Measurements from ENCODE around the gene KRT7. TPM values are rescaled to one million over a fixed set of nuclear protein-coding genes. Genes with fewer than 3 reads are reported as not detected.

Gene KRT7
- total and polyA plus RNA-seq, 2 donors (not counting 1 experiment from before 2014, with no cell fraction given), result not detected

DNA sequence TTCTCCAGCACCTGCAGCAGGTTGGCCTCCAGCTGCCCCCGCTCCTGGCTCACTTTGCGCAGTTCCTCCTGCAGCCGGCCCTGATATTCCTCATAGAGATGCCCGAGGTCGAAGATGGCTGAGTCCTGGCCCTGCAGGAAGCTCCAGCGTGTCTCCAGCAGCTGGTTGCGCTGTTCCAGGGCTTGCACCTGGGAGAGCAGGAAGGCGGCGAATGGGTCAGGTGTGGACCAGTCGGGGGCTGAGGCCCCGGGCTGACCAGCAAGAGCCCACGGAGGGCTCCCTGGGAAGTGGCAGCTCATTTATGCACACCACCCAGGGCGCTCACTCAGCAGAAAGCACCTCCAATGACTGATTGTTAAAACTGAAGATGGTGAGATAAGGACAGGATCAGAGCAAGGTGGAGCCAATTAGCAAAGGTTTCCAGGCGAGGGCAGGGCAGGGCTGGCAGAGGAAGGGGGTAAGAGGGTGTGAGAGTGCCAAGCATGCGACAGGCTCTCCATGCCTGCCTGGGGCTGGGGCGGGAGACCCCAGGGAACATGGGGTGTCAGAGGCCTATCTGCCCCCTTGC is 47.6 kb upstream of the KRT7 start:
- no peaks in the 10 kb centered on the region for H3K36me3 ChIP-seq (replicated peaks in 1 of 2; ENCODE audit: control extremely low read depth in 1 of 2, control insufficient read depth in 1 of 2, extremely low read depth in 1 of 2, insufficient read depth in 2 of 2, low read length in 1 of 2)
- no peak overlapping the region for H3K9ac ChIP-seq (ENCODE audit: low read length)
- no peak overlapping the region for H3K4me2 ChIP-seq (replicated peaks; ENCODE audit: low read depth, low read length, poor library complexity, severe bottlenecking)
- TF ChIP-seq, protein P1, sequence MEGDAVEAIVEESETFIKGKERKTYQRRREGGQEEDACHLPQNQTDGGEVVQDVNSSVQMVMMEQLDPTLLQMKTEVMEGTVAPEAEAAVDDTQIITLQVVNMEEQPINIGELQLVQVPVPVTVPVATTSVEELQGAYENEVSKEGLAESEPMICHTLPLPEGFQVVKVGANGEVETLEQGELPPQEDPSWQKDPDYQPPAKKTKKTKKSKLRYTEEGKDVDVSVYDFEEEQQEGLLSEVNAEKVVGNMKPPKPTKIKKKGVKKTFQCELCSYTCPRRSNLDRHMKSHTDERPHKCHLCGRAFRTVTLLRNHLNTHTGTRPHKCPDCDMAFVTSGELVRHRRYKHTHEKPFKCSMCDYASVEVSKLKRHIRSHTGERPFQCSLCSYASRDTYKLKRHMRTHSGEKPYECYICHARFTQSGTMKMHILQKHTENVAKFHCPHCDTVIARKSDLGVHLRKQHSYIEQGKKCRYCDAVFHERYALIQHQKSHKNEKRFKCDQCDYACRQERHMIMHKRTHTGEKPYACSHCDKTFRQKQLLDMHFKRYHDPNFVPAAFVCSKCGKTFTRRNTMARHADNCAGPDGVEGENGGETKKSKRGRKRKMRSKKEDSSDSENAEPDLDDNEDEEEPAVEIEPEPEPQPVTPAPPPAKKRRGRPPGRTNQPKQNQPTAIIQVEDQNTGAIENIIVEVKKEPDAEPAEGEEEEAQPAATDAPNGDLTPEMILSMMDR (IDR thresholded peaks at IDR 0.05), result no peak
- TF ChIP-seq EZH2 (IDR thresholded peaks at IDR 0.05; ENCODE audit: borderline replicate concordance, insufficient read depth, low read depth, low read length, poor library complexity, severe bottlenecking), result no peak
- no peak overlapping the region for H3K27ac ChIP-seq (ENCODE audit: low read length in 2 of 2)
- no peak for ATAC-seq (ENCODE audit: low read depth)
- Mint-ChIP-seq H3K27ac (no peak overlapping the region), H3K4me3 (no peak overlapping the region), H3K27me3 (peaks cover under 1% of the 10 kb centered on the region), H3K4me1 (no peaks in the 10 kb centered on the region), H3K9me3 (ENCODE audit: insufficient read depth) (no peaks in the 10 kb centered on the region)
- DNase-seq, result no peak
- H3K4me3 ChIP-seq (ENCODE audit: control extremely low read depth in 1 of 5, extremely low read depth in 1 of 5, insufficient read depth in 1 of 5, low read depth in 2 of 5, low read length in 4 of 5), result no peak overlapping the region
- no peaks in the 10 kb centered on the region for H3K9me3 ChIP-seq (ENCODE audit: control extremely low read depth in 1 of 3, control insufficient read depth in 2 of 3, insufficient read depth in 1 of 3, low read length in 2 of 3)
- no peaks in the 10 kb centered on the region for H3K27me3 ChIP-seq (replicated peaks in 1 of 4; ENCODE audit: control extremely low read depth in 1 of 4, control insufficient read depth in 3 of 4, insufficient read depth in 4 of 4, low read length in 3 of 4)
- POLR2A ChIA-PET, result no interaction called here
- no peaks in the 10 kb centered on the region for H3K79me2 ChIP-seq (ENCODE audit: control insufficient read depth, insufficient read depth, low read length)
- intact Hi-C loops (cut with micrococcal nuclease), result no loop called here
- H2AFZ ChIP-seq (ENCODE audit: insufficient read depth, low read depth, low read length, poor library complexity, severe bottlenecking), result no peak overlapping the region
- CTCF ChIA-PET, result no interaction called here
- no peaks in the 10 kb centered on the region for H3K4me1 ChIP-seq (ENCODE audit: control insufficient read depth in 2 of 2, insufficient read depth in 2 of 2, low read length in 2 of 2)
- 90% methylated on average over 15 of the region's 16 CpGs for WGBS (ENCODE audit: insufficient coverage)
- H4K20me1 ChIP-seq (ENCODE audit: control insufficient read depth, insufficient read depth, low read length, poor library complexity, severe bottlenecking), result no peaks in the 10 kb centered on the region

DNA sequence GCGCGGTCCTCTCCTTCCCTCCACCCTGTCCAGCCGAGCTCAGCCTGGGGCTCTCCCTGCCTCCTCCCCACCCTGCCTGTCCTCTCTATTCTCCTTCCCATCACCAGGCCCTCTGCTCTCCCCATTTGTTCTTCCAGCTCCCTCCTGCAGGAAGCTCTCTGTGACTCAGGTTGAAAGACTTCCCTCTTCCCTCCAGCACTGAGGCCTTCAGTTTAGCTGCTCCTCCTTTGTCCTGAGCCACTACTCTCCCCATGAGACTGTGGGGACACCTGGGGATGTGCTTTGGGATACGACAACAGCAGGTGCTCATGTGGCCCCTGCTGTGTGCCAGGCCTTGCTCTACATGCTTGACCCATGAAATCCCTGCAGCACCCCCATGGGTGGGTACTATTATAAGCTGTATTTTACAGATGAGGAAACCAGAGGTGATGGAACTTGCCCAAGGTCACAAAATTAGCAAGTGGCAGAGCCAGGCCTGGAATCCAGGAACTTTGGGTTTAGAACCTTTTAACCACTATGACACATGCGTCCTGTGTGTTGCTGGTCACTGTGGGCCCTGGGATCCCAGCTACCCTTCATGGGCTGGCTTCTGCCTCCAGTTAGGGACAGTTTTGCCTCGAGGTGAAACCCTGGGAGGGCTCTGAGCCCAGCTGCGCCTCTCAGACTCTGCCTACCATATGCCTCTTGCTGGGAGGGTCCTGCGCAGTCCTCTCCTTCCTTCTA is 46.8 kb upstream of the KRT7 start:
- H3K4me2 ChIP-seq (replicated peaks; ENCODE audit: low read depth, low read length, poor library complexity, severe bottlenecking), result no peak overlapping the region
- CTCF ChIA-PET, result no interaction called here
- H3K27me3 ChIP-seq (replicated peaks in 1 of 4; ENCODE audit: control extremely low read depth in 1 of 4, control insufficient read depth in 3 of 4, insufficient read depth in 4 of 4, low read length in 3 of 4), result no peaks in the 10 kb centered on the region
- no peaks in the 10 kb centered on the region for H3K79me2 ChIP-seq (ENCODE audit: control insufficient read depth, insufficient read depth, low read length)
- no peaks in the 10 kb centered on the region for H3K9me3 ChIP-seq (ENCODE audit: control extremely low read depth in 1 of 3, control insufficient read depth in 2 of 3, insufficient read depth in 1 of 3, low read length in 2 of 3)
- no peak overlapping the region for H3K9ac ChIP-seq (ENCODE audit: low read length)
- intact Hi-C loops (cut with micrococcal nuclease), result no loop called here
- TF ChIP-seq EZH2 (IDR thresholded peaks at IDR 0.05; ENCODE audit: borderline replicate concordance, insufficient read depth, low read depth, low read length, poor library complexity, severe bottlenecking), result no peak
- TF ChIP-seq, protein P1 (IDR thresholded peaks at IDR 0.05), result no peak
- Mint-ChIP-seq H3K27ac (no peak overlapping the region), H3K4me3 (no peak overlapping the region), H3K9me3 (ENCODE audit: insufficient read depth) (no peaks in the 10 kb centered on the region), H3K27me3 (peaks cover 4% of the 10 kb centered on the region), H3K4me1 (no peaks in the 10 kb centered on the region)
- WGBS (ENCODE audit: insufficient coverage), result 88% methylated on average over 8 of the region's 8 CpGs
- ATAC-seq (ENCODE audit: low read depth) (no peak), DNase-seq (no peak)
- H3K4me1 ChIP-seq (ENCODE audit: control insufficient read depth in 2 of 2, insufficient read depth in 2 of 2, low read length in 2 of 2), result no peaks in the 10 kb centered on the region
- H2AFZ ChIP-seq (ENCODE audit: insufficient read depth, low read depth, low read length, poor library complexity, severe bottlenecking), result no peak overlapping the region
- no peak overlapping the region for H3K4me3 ChIP-seq (ENCODE audit: control extremely low read depth in 1 of 5, extremely low read depth in 1 of 5, insufficient read depth in 1 of 5, low read depth in 2 of 5, low read length in 4 of 5)
- H4K20me1 ChIP-seq (ENCODE audit: control insufficient read depth, insufficient read depth, low read length, poor library complexity, severe bottlenecking), result no peaks in the 10 kb centered on the region
- no peaks in the 10 kb centered on the region for H3K36me3 ChIP-seq (replicated peaks in 1 of 2; ENCODE audit: control extremely low read depth in 1 of 2, control insufficient read depth in 1 of 2, extremely low read depth in 1 of 2, insufficient read depth in 2 of 2, low read length in 1 of 2)
- H3K27ac ChIP-seq (ENCODE audit: low read length in 2 of 2), result no peak overlapping the region
- POLR2A ChIA-PET, result no interaction called here
